HepG2 (cell line): ENCODE results near the gene PC. TPM values are rescaled to one million over a fixed set of nuclear protein-coding genes. Genes with fewer than 3 reads are reported as not detected.

Experiments used
- ATAC-seq: fragments of 200-7000 bp; cut with Tn5 transposase; 3 replicates; pipeline ENCODE4 v1.9.1; 2020; ENCODE audit warnings: mild to moderate bottlenecking, moderate library complexity
- BruUV-seq: library from RNA; stranded (reverse); fragments of 400-500 nt; replicated peaks from 2 replicates; lab custom pipeline; 2021; lab: Mats Ljungman, UMichigan
- CTCF ChIA-PET: fragments of 300-600 bp; formaldehyde crosslinking; extraction: SDS; loops from one replicate; lab custom pipeline; 2021; ENCODE audit warnings: low total read pairs, inconsistent platforms, low intra/inter-chr PET ratio; lab: Yijun Ruan, JAX
- POLR2A ChIA-PET: fragments of 350-600 bp; sonication (Branson Sonifier 250); formaldehyde crosslinking; loops from one replicate; lab custom pipeline; 2020; ENCODE audit warnings: antibody characterized with exemption, inconsistent platforms; lab: Yijun Ruan, JAX
- DNase-seq: peaks from one replicate; pipeline ENCODE4 v3.0.0-alpha.2; 2015; ENCODE audit warnings: low spot score
- FAIRE-seq: peaks from 3 replicates; lab custom pipeline; 2011; peaks lifted over from hg19 to GRCh38; lab: Jason Lieb, UNC
- H2AFZ ChIP-seq: one replicate; pipeline ENCODE4 v1.6.1; 2011; ENCODE audit warnings: low read length, inconsistent platforms
- H3K27ac ChIP-seq: fragments of 300-600 bp; 3 replicates; pipeline ENCODE4 v1.8.0; 2011; ENCODE audit warnings: mixed run types, mild to moderate bottlenecking, mixed read lengths, low read length, inconsistent platforms; ENCODE audit not compliant: insufficient read depth; ENCODE audit errors: extremely low read length
- H3K27me3 ChIP-seq, 2 experiments: fragments of 200-600 bp in 1 of 2; 2 replicates in 1 of 2; 3 replicates in 1 of 2; pipeline versions ENCODE4 v1.6.0 to v1.8.0; 2011; ENCODE audit warnings: low read length in 2 of 2, mild to moderate bottlenecking in 2 of 2, moderate library complexity in 2 of 2, inconsistent platforms in 1 of 2; ENCODE audit not compliant: insufficient read depth in 2 of 2, control insufficient read depth in 1 of 2
- H3K36me3 ChIP-seq, 2 experiments: fragments of 200-600 bp in 1 of 2; replicated peaks in 1 of 2; 2 replicates in 1 of 2; 3 replicates in 1 of 2; pipeline versions ENCODE4 v1.5.1 to v1.8.0; 2011; ENCODE audit warnings: low read length in 2 of 2, inconsistent platforms in 1 of 2; ENCODE audit not compliant: insufficient read depth in 2 of 2, control insufficient read depth in 1 of 2
- H3K4me1 ChIP-seq: 2 replicates; pipeline ENCODE4 v1.5.1; 2012; ENCODE audit warnings: low read length, inconsistent platforms; ENCODE audit not compliant: insufficient read depth
- H3K4me2 ChIP-seq: 2 replicates; pipeline ENCODE4 v1.6.0; 2011; ENCODE audit warnings: low read depth, low read length, inconsistent platforms
- H3K4me3 ChIP-seq, 3 experiments: fragments of 200-600 bp in 1 of 3; sonication (generic), shearing (Covaris generic) in 1 of 3; replicated peaks in 1 of 3; 2 replicates each; pipeline ENCODE4 v1.5.1; 2011 to 2016; ENCODE audit warnings: low read length in 3 of 3, inconsistent platforms in 2 of 3, low read depth in 2 of 3, mild to moderate bottlenecking in 2 of 3, control low read depth in 1 of 3, mixed read lengths in 1 of 3; ENCODE audit not compliant: insufficient read depth in 1 of 3
- H3K79me2 ChIP-seq: one replicate; pipeline ENCODE4 v1.6.1; 2011; ENCODE audit warnings: low read length, inconsistent platforms; ENCODE audit not compliant: insufficient read depth
- H3K9ac ChIP-seq: 2 replicates; pipeline ENCODE4 v1.6.0; 2011; ENCODE audit warnings: mild to moderate bottlenecking, low read depth, low read length, inconsistent platforms; ENCODE audit not compliant: insufficient read depth
- H3K9me3 ChIP-seq: 2 replicates; pipeline ENCODE4 v1.5.1; 2012; ENCODE audit warnings: mild to moderate bottlenecking, low read length
- H4K20me1 ChIP-seq: 2 replicates; pipeline ENCODE4 v1.6.0; 2011; ENCODE audit warnings: inconsistent platforms, mild to moderate bottlenecking, low read length, moderate library complexity; ENCODE audit not compliant: insufficient read depth
- ARID2 ChIP-seq: sonication (generic); formaldehyde crosslinking; IDR thresholded peaks from 2 replicates; pipeline ENCODE4 v1.8.1; 2022; ENCODE audit warnings: mild to moderate bottlenecking, missing genetic modification reagents, borderline replicate concordance
- ARNTL ChIP-seq: sonication (generic); formaldehyde crosslinking; IDR thresholded peaks from 2 replicates; pipeline ENCODE4 v1.4.0; 2020; ENCODE audit warnings: mild to moderate bottlenecking, missing genetic modification reagents
- CBX1 ChIP-seq: IDR thresholded peaks from one replicate; pipeline ENCODE4 v1.6.1; 2016; ENCODE audit warnings: antibody characterized with exemption, low read depth
- DMTF1 ChIP-seq: sonication (generic); formaldehyde crosslinking; IDR thresholded peaks from 2 replicates; pipeline ENCODE4 v1.4.0; 2020; ENCODE audit warnings: mild to moderate bottlenecking, missing genetic modification reagents
- MTA3 ChIP-seq: sonication (generic); formaldehyde crosslinking; IDR thresholded peaks from 2 replicates; pipeline ENCODE4 v1.4.0; 2020; ENCODE audit warnings: missing genetic modification reagents
- TCF7 ChIP-seq: sonication (generic); IDR thresholded peaks from 2 replicates; pipeline ENCODE4 v1.6.1; 2016; ENCODE audit warnings: antibody characterized with exemption, low read depth
- XRCC5 ChIP-seq: fragments of 200-400 bp; formaldehyde crosslinking; optimal IDR thresholded peaks from 2 replicates; pipeline ENCODE3; 2017; ENCODE audit warnings: mild to moderate bottlenecking, low read length
- ZFP41 ChIP-seq: sonication (generic); formaldehyde crosslinking; IDR thresholded peaks from 2 replicates; pipeline ENCODE4 v1.4.0; 2020; ENCODE audit warnings: mild to moderate bottlenecking, missing genetic modification reagents, borderline replicate concordance
- ZNF180 ChIP-seq: sonication (generic); formaldehyde crosslinking; IDR thresholded peaks from 2 replicates; pipeline ENCODE4 v1.4.0; 2020; ENCODE audit warnings: low read depth, missing genetic modification reagents, borderline replicate concordance
- ZNF224 ChIP-seq: sonication (generic); formaldehyde crosslinking; IDR thresholded peaks from 2 replicates; pipeline ENCODE4 v1.5.0; 2020; ENCODE audit warnings: mild to moderate bottlenecking, missing genetic modification reagents
- WGBS: methylation state at CpG from one replicate; pipeline ENCODE4 v1.1.6; 2017; ENCODE audit warnings: low lambda C conversion rate; 5-methylcytosine and 5-hydroxymethylcytosine counted together
- in situ Hi-C: cut with HindIII; loops from 2 replicates; pipeline ENCODE4 v1.10.0; 2017; ENCODE audit warnings: low pct_unique_long_range_greater_than_20kb; ENCODE audit not compliant: extremely low pct_ligation_motif_present
- intact Hi-C: fragments of 100-400 bp; cut with micrococcal nuclease; formaldehyde crosslinking; loops from one replicate; pipeline ENCODE4 v1.10.0; 2022; ENCODE audit not compliant: unreplicated experiment
- polyA plus RNA-seq, 8 experiments: library from polyadenylated mRNA; depleted of rRNA in 3 of 8; stranded (reverse) in 7 of 8; unstranded in 1 of 8; fragments of >200 nt; fragmentation: Illumina TruSeq in 4 of 8; extraction: Trizol in 4 of 8; gene quantifications; 2 replicates each; pipeline versions ENCODE4 v1.2.1 to v1.2.3, GENCODE V29; 2011 to 2016; ENCODE audit warnings: low read depth in 4 of 8, missing spikeins in 1 of 8, mixed read lengths in 1 of 8; ENCODE audit not compliant: insufficient read depth in 1 of 8
- total RNA-seq, 5 experiments: library from RNA; depleted of rRNA; stranded (reverse); fragments of >200 nt; fragmentation: Illumina TruSeq; extraction: Trizol; gene quantifications; 2 replicates each; pipeline ENCODE4 v1.2.3, GENCODE V29; 2016; ENCODE audit warnings: low read depth in 1 of 5
- TF ChIP-seq, protein P1 (sequence below): sonication (generic); formaldehyde crosslinking; IDR thresholded peaks from 2 replicates; pipeline ENCODE4 v1.8.0; 2022; ENCODE audit warnings: low read depth, missing genetic modification reagents
- TF ChIP-seq, protein P2 (sequence below): sonication (generic); formaldehyde crosslinking; IDR thresholded peaks from 2 replicates; pipeline ENCODE4 v1.4.0; 2020; ENCODE audit warnings: mild to moderate bottlenecking, low read depth, missing genetic modification reagents
- TF ChIP-seq, protein P3 (sequence below): sonication (generic); formaldehyde crosslinking; IDR thresholded peaks from 2 replicates; pipeline ENCODE4 v1.8.1; 2023; ENCODE audit warnings: missing genetic modification reagents, inconsistent platforms, borderline replicate concordance

PC gene
- total and polyA plus RNA-seq, 2 of the 13 experiments (the other 11 are each of a cell fraction or from before 2014, with no cell fraction given): 29.0 to 39.0 TPM

DNA sequence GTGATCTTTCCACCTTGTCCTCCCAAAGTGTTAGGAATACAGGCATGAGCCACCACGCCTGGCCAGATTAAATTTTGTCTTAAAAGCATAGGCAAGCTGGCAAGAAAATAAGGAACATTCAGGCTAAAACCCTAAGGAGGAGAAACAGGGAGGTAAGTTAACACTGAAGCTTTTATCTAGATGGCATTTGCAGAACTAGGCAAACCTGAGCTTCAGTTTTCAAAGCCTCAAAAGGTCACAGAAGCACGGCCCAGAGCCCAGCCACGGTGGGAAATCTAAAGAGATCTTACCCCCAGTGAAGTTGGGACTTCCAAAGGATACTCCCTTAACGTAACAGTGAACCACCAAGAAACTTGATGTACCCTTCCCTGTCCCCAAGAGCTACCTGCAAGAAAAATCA is 28.4 kb downstream of the PC start:
- POLR2A ChIA-PET: interaction anchor here (1.0 kb wide), 1 partner anchor 28 kb away, joined by 3 read pairs; no protein-coding TSS in a partner anchor
- Histone ChIP-seq H4K20me1 (no peaks in the 10 kb centered on the region), H3K27me3 (no peaks in the 10 kb centered on the region), H3K4me3 (no peak overlapping the region), H3K4me1 (peaks cover 11% of the 10 kb centered on the region), H3K27ac (no peak overlapping the region), H2AFZ (no peak overlapping the region), H3K79me2 (no peaks in the 10 kb centered on the region), H3K36me3 (no peaks in the 10 kb centered on the region), H3K4me2 (no peak overlapping the region), H3K9me3 (no peaks in the 10 kb centered on the region), H3K9ac (no peak overlapping the region)
- CTCF ChIA-PET: no interaction called here
- no TSS peak for BruUV-seq
- 87% methylated on average over 4 of the region's 4 CpGs for WGBS
- DNase-seq (no peak), ATAC-seq (no peak), FAIRE-seq (no peak)
- TF ChIP-seq TCF7: no peak
- in situ Hi-C loops: no loop called here
- intact Hi-C loops: no loop called here

DNA sequence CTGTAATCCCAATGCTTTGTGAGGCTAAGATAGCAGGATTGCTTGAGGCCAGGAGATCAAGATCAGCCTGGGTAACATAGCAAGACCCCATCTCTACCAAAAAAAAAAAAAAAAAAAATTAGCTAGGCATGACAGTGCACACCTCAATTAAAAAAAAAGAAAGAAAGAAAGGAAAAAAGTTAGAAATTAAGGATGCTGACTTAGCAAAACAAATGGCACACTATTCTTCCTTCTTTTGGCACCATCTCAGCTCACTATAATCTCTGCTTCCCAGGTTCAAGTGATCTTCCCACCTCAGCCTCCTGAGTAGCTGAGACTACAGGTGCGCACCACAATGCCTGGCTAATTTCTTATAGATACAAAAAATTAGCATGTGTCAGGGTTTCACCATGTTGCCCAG is 33.9 kb downstream of the PC start:
- Histone ChIP-seq H3K27ac (no peak overlapping the region), H3K4me1 (0 out of 2 replicates have a peak, but pooled peaks cover 6% of the 10 kb centered on the region), H2AFZ (no peak overlapping the region), H3K9ac (no peak overlapping the region), H3K36me3 (no peaks in the 10 kb centered on the region), H3K4me3 (no peak overlapping the region), H4K20me1 (no peaks in the 10 kb centered on the region), H3K79me2 (no peaks in the 10 kb centered on the region), H3K27me3 (no peaks in the 10 kb centered on the region), H3K4me2 (no peak overlapping the region), H3K9me3 (no peaks in the 10 kb centered on the region)
- in situ Hi-C loops: no loop called here
- ChIA-PET CTCF (no interaction called here), POLR2A (interaction anchor here (0.6 to 1.5 kb wide), 3 partner anchors 15 to 76 kb away, joined by 3 to 4 read pairs (median 4); no protein-coding TSS in a partner anchor)
- ATAC-seq: no peak
- intact Hi-C loops: no loop called here
- BruUV-seq: no TSS peak
- WGBS: 89% methylated on average over 1 of the region's 1 CpG
- no peak for DNase-seq
- no peak for FAIRE-seq
- TF ChIP-seq, protein P1, sequence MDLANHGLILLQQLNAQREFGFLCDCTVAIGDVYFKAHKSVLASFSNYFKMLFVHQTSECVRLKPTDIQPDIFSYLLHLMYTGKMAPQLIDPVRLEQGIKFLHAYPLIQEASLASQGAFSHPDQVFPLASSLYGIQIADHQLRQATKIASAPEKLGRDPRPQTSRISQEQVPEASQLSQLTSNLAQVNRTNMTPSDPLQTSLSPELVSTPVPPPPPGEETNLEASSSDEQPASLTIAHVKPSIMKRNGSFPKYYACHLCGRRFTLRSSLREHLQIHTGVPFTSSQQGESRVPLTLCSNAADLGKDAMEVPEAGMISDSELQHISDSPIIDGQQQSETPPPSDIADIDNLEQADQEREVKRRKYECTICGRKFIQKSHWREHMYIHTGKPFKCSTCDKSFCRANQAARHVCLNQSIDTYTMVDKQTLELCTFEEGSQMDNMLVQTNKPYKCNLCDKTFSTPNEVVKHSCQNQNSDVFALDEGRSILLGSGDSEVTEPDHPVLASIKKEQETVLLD: no peak
- TF ChIP-seq ARNTL (no peak), ZNF180 (CRISPR knock-in tag) (no peak), ARID2 (no peak), CBX1 (no peak), ZFP41 (CRISPR knock-in tag) (no peak), XRCC5 (no peak), ZNF224 (no peak), MTA3 (CRISPR knock-in tag) (no peak), DMTF1 (no peak)
- TF ChIP-seq, protein P2, sequence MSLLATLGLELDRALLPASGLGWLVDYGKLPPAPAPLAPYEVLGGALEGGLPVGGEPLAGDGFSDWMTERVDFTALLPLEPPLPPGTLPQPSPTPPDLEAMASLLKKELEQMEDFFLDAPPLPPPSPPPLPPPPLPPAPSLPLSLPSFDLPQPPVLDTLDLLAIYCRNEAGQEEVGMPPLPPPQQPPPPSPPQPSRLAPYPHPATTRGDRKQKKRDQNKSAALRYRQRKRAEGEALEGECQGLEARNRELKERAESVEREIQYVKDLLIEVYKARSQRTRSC: no peak
- TF ChIP-seq, protein P3, sequence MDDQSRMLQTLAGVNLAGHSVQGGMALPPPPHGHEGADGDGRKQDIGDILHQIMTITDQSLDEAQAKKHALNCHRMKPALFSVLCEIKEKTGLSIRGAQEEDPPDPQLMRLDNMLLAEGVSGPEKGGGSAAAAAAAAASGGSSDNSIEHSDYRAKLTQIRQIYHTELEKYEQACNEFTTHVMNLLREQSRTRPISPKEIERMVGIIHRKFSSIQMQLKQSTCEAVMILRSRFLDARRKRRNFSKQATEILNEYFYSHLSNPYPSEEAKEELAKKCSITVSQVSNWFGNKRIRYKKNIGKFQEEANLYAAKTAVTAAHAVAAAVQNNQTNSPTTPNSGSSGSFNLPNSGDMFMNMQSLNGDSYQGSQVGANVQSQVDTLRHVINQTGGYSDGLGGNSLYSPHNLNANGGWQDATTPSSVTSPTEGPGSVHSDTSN: no peak
